Occipital lobe (tissue), 2 donors: ENCODE measurements around the gene HMG20A. TPM values are rescaled to one million over a fixed set of nuclear protein-coding genes. Genes with fewer than 3 reads are reported as not detected.
A peak's percentile ranks its signal among the peaks of the same experiment; 100 is the strongest.
"Not testable (repeated sequence)": the region's sequence is repeated elsewhere in the genome, so short reads cannot be mapped to it uniquely, and the experiment has no call there.

Experiments
- DNase-seq: peaks from one replicate; lab custom pipeline; 2025; lab: John Stamatoyannopoulos, UW
- total RNA-seq: library from RNA; depleted of rRNA; stranded (reverse); fragments of >200 nt; gene quantifications from one replicate; pipeline ENCODE4 v1.2.3, GENCODE V29; 2014

The HMG20A gene
- total RNA-seq, 1 donor from 2014 or later, result 41.6 TPM

DNA sequence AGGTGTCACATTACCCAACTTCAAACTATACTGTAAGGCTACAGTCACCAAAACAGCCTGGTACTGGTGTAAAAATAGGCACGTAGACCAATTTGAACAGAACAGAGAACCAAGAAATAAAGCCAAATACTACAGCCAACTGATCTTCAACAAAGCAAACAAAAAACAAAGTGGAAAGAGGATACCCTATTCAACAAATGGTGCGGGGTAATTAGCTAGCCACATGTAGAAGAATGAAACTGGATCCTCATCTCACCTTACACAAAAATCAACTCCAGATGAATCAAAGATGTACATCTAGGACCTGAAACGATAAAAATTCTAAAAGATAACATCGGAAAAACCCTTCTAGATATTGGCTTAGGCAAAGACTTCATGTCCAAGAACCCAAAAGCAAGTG, 13.8 kb upstream of the HMG20A start:
- no peak for DNase-seq

DNA sequence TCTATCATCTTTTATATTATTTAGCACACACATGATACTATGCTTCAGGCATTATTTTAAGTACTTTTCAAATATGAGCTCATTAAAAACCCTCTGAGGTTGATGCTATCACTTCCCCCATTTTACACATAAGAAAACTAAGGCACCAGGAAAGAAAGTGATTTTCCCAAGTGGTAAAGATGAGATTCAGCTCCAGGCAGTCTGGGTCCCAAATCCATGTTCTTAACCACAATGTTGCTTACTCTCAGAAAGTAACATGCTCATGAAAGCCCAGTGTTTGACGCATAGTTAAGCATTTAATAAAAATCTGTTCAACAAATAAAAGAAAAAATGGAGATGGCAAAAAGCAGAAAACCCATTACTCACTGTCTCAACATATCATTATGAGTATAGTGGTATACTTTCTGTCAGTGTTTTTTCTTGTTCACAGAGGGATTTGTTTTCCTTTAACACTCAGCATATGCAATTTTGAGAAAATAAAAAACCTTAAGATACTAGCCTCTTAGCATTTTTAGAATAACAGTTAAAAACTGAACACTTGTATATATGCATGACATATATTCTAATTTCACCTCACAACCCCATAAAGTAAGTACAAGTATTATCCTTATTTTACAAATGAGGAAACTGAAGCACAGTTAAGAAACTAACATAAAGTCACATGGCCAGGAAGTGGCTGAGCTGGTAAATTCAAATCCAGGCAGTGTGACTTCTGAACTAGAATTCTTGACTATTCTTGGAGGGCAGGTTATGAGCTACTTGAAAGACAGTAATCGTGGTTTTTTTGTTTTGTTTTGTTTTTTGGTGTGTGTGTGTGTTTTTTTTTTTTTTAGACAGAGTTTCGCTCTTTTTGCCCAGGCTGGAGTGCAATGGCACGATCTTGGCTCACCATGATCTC, 11.2 kb upstream of the HMG20A start:
- DNase-seq, result no peak

- DNase-seq, result not testable (repeated sequence)
Measured at GRCh38 chr15:77410157-77410500, 10.6 kb upstream of the HMG20A start.

DNA sequence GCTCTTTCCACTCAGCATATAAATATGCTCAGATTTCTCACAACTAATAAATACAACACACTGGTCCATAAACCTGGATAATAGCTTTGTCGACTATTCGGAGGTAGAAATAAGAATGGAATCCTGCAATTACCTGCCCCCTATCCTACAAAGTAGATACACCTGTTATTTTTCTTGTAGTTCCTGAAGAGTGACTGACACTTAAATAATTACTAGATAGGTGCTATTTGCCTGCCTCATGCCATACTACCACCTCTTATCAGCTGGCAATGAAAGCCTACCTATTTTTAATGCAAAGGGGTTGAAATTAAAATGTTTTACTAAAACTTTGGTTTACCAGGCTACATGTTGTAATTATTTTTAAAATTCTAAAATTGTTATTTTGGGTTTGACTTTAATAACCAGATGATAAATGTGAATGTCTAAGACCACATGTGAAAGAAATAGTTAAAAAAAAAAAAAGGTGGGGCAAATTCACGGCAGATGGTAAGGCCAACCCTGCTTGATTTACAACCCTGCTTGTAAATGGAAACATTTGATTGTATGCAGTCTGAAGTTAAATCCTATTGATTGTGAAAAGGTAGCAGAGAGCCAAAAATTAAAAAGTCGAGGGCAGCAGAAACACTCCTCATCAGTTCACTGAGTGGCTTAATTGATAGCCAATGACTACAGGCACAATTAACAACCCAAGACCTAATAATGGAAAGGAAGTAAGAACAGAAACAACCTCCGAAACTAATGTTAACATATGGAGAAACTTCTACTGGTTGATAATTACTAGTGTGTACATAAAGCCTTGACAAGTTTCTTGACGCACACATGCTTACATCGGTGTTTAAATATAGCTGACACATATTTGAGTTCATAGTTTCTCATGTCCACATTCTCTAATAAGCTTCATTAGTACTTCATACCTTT, 9.7 kb upstream of the HMG20A start:
- DNase-seq, result no peak

GRCh38 chr15:77411619-77411976, 9.1 kb upstream of the HMG20A start:
- no peak for DNase-seq

- no peak for DNase-seq
Measured at GRCh38 chr15:77412972-77413698, 7.6 kb upstream of the HMG20A start.

GRCh38 chr15:77413699-77414349, 6.9 kb upstream of the HMG20A start:
- DNase-seq, result no peak

GRCh38 chr15:77414789-77415442, 5.8 kb upstream of the HMG20A start:
- no peak for DNase-seq

- no peak for DNase-seq
Measured at GRCh38 chr15:77415450-77416147, 5.1 kb upstream of the HMG20A start.

DNA sequence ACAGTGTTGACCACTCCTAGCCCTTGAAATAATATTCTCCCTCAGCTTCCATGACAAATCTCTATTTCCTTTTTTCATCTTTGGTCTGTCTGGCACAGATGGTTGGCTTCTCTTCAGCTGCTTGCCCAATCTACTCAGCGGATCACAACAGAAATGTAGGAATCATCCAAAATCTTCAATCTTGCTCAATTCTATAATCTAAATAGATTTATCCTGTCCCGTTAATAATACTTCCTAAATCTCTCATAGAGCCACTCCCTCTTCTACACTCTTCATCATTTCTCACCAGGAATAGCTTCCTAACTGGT, 4.6 kb upstream of the HMG20A start:
- DNase-seq, result no peak

DNA sequence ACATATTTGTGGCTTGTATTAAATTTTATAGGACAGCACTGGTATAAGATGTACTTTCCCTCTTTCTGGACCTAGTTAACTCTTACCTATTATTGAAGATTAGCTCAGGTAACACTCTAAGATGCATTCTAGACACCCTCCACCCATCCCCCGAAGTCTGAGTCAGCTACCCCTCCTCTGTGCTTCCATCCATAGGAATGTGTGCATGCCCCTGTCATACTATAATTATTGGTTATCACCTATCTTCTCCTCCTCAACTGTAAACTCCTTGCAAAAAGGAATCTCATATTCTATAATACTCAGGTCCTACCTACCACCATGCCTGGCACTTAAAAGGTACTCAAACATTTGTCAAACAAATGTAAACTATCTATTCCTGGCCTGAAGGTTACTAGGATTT, 3.7 kb upstream of the HMG20A start:
- no peak for DNase-seq

DNA sequence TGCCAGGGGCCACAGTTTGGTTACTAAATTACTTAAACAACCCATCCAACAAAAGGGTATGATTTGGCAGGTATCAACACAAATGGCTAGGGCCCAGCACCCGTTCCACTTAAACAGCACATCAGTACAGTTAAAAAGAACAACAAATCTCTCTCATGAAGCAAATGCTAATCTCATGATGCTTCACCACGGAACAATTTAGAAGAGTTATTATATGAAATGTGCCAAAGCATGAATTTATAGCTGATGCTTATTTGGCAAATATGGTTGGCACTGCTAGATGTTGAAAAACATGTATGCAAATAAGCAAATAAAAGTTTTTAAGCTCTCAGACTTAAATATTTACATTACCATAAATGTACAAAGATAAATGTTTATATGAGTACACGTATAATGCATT, 3.1 kb upstream of the HMG20A start:
- no peak for DNase-seq

- DNase-seq, result no peak
Measured at GRCh38 chr15:77418391-77418965, 2.2 kb upstream of the HMG20A start.

GRCh38 chr15:77418966-77419835, 1.5 kb upstream of the HMG20A start:
- peak; percentile 32 for DNase-seq

DNA sequence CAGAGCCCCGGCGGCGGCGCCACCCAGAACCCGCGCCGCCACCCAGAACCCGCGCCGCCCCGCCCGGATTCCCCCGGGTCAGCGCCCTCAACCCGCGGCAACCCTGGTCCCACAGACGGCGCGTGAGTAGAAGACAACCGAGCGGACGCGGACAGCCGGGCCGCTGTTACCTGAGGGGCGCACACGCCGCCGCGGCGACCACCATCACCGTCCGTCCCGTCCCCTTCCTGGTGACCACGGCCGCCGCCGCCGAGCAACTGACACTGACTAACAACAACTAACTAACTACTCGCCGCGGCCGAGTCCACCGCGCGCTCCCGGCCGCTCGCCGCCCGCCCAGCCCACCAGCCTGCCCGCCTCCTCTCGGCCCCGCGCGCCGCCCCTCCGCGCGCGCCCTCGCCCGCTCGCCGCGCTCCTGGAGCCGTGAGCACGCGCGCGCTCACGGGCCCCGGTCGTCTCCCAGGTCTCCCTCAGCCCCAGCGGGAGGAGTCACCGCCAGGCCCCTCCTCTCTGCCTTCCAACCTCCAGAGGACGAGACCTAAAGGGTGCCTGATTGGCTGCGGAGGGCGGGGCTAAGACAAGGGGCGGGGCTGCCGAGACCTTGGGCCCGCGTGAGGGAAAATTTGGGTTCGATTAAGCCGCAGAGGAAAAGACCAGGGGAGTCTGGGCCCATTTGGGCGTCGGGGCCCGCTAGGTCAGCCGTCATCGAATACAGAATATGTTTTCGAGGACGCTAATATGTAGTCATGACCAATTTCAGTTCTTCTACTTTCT, 665 bp upstream of the HMG20A start, which contains the start of gene PEAK1:
TSS of gene PEAK1 (minus strand) at position 269 of the 774 bp plus-strand sequence. CDS start 238,178 bp downstream, outside the sequence.
- DNase-seq, result peak; percentile 98

GRCh38 chr15:77421370-77421700, 647 bp downstream of the HMG20A start:
- DNase-seq, result no peak

GRCh38 chr15:77425104-77425503, 4.4 kb downstream of the HMG20A start:
- no peak for DNase-seq

DNA sequence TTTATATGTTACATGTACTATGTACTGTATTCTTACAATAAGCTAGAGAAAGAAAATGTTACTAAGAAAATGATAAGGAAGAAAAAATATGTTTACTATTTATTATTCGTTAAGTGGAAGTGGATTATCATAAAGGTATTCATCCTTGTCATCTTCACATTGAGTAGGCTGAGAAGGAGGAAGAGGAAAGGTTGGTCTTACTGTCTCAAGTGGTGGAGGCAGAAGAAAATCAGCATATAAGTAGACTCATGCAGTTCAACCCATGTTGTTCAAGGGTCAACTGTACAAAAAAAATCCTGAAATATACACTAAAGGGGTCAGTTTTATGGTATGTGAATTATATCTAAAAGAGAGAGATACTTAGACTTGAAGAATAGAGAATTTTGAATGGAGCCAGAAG, 5.7 kb downstream of the HMG20A start:
- DNase-seq, result no peak
